NCI-H2171 (cell line): Measurements from ENCODE around the gene TNFAIP8L3.

Experiments used
- DNase-seq: peaks from one replicate; lab custom pipeline; 2025; lab: John Stamatoyannopoulos, UW

The TNFAIP8L3 gene

DNA sequence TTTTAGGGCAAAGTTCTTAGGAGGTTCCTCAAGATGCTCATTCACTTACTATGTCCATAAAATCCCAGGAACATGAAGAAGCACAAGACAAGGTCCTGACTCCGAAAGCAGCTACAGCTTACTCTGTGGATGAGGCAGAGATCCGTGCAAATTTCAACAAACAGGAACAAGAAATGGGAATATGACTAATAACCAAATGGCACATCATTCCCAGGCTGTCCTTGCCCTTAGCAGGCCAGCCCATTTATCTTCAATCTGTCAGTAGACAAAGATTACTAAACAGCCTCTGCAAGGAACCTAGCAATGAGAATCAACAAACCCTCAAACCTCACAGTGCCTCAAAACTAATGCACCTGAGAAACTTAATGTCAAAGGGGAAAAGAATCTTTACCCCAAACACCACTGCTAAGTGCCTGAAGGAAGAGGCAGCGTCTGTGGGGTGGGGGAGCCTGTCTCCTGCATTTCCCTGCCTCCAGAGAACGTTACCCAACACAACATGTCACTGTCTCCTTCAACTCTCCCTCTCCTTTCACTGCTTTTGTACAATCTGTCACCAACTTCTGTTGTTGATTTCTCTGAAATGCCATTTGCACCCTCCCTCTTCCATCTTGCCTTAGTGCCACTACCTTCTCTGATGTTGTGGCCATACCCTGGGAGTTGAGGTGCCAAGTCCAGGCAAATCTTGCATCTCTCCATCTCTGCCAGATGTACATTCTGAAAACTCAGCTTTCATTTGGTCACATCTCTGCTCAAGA lies 4.8 kb downstream of the TNFAIP8L3 start:
- DNase-seq, result no peak

DNA sequence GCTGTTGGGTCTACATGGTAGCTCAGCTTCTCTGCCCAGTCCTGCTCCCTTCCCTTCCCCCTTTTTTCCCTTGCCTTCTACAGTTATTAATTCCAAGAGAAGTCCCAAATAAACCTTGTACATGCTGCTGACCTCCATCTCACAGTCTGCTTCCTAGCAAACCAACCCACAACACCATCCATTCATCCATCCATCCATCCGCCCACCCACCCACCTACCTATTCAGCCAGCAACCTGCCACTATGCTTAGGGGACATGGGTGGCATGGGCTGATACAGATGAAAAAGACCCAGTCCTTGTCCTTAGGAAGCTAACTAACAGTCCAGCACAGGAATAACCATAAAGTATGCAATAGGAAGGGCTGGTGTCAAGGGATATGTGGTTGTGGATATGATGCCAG lies 5.7 kb downstream of the TNFAIP8L3 start:
- DNase-seq, result no peak

DNA sequence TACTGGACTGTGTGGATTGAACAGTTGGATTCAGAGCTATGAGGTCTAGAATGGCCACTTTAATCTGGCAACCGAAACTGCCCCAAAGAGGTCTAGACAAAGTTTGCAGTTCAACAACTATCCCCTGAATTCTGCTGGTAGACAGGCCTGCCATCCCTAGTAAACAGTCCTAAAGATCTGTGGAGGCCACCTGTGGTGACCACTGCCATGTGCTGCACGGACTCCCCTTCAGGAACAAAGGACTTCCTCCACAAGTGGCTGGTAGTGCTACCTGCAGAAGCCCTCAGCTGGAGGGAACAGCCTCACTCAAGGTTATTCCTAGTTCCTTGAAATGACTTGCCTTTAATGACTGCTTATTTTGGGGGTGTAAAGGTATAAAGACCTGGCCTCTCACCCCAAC lies 6.1 kb downstream of the TNFAIP8L3 start:
- DNase-seq, result no peak

- no peak for DNase-seq
These were observed 7.2 kb downstream of the TNFAIP8L3 start for GRCh38 chr15:51087513-51087912.

DNA sequence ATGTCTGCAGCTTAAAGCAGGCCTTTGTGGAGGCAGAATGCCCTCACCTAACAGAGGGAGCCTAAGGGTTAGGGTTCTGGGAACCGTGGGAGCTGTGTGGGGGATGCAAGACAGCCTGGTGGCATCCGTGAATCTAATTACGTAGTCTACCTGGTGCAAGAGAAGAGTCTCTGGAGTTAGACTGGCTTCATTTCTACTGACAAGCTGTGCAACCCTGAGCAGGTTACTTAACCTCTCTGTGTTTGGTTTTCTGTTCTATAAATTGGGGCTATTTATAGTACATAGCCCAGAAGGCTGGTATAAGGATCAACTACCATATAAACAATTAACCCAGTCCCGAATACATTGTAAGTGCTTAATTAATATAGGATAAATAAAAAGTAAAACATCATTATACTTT lies 8.3 kb downstream of the TNFAIP8L3 start:
- DNase-seq, result no peak

GRCh38 chr15:51085764-51086163 lies 8.9 kb downstream of the TNFAIP8L3 start:
- no peak for DNase-seq

DNA sequence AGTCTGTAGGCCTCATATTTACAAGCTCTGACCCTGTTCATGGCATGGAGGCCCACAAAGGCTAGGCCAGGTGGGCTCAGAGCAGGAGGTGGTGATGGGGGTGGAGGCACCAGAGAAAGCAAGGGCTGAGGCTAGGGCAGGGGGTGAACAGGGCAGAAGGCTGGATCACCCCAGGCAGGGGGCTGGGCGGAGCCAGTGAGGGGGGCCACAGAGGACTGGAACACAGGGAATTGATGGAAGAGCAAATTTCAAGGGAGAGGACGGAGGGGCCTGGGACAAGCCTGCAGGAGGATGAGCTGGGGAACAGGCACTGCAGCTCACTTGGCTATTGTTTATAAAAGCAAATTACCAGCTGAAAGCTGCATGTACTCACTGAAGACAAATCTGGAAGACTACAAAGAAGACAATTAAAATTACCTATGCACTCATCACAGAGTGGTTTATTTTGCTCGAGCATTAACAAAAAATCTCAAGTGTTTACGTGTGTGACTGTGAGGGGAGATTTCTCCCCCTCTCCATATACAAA lies 11.0 kb downstream of the TNFAIP8L3 start:
- DNase-seq, result no peak

DNA sequence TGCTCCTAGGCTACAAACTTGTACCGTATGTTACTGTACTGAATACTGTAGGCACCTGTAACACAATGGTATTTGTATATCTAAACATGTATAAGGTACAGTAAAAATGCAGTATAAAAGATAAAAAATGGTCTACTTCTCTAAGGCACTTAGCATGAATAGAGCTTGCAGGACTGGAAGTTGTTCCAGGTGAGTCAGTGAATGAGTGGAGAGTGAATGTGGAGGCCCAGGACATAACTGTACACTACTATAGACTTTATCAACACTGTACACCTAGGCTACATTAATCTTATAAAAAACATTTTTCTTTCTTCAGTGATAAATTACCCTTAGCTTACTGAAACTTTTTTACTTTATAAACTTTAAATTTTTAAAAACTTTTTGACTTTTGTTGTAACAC lies 12.5 kb downstream of the TNFAIP8L3 start:
- no peak for DNase-seq

- DNase-seq, result no peak
These were observed 14.4 kb downstream of the TNFAIP8L3 start for GRCh38 chr15:51080286-51080685.

GRCh38 chr15:51079226-51079625 lies 15.5 kb downstream of the TNFAIP8L3 start:
- no peak for DNase-seq

DNA sequence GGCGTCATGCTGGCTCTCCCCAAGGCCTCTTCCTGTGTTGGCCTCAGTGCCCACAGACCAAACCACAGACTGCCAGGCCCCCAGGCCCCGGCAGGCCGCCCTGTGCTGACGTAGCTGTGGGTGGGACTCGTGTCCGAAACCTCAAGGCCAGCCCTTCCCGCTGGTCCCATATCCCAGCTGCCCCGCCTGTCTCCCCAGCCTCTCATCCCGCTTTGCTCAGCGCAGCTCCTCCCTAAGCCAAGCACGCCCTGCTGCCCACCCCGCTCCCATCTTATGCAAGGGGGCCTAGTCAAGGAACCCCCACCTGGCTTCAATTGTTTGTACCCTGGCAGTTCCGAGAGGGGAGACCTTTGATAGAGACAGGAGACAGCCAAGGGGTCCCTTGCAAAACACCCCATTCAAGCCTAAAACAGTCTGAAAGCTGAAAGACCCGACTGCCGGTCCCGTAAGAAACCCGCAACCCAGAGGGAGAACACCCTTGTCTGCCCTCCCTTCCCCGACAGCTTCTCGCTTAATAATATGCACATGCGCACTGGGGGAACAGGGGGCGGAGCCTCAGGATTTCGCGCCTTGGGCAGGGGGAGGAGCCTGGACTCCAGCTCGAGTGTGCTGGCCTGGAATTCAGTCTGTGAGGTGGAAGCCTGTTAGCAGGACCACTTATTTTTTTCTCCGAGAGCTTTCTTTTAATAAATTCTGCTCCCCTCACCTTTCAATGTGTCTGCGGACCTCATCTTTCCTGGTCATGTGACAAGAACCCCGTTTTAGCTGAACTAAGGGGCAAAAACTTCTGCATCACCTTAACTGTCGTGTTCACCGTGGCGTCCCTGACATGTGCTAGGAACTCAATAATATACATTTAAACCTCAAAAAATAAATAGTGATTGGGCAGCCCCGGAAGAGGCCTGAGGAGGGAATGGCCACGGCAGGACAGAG lies 17.2 kb downstream of the TNFAIP8L3 start:
- no peak for DNase-seq

DNA sequence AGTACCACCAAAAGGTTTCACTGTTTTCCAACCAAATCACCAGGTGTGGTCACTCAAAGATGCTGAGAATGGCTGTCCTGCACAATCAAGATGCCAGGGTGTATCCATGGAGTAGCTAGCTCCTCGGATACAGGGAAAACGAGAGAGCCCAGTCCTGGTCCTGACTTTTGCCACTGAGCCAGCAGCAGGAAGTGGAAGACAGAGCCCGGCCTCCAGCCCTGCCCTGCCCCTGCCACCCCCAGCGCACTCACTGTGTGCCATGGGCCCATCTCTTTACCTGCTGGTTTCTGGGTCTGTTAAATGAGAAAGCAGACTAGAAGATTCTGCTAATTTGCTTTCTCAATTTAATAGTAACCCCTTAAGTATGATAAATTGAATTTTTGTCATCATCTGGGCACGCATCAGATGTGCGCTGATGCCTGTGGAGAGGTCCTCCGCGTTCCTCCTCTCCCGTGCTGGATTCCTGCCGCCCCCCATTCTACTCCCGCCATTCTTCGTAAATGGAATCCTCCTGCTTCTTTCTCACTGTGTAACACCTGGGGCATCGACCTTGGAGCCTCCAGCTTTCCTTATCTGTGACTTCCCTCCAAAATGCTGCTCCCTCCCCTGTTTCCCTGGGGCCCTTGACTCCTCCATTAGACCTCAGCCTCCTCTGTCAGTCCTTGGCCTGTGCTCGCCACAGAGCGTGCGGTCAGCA lies 18.0 kb downstream of the TNFAIP8L3 start:
- DNase-seq, result no peak

- no peak for DNase-seq
These were observed 18.7 kb downstream of the TNFAIP8L3 start for GRCh38 chr15:51075826-51076523.

- no peak for DNase-seq
These were observed 19.3 kb downstream of the TNFAIP8L3 start for GRCh38 chr15:51075364-51075763.

GRCh38 chr15:51074926-51075325 lies 19.8 kb downstream of the TNFAIP8L3 start:
- no peak for DNase-seq

- no peak for DNase-seq
These were observed 23.1 kb downstream of the TNFAIP8L3 start for GRCh38 chr15:51071578-51071977.

GRCh38 chr15:51069983-51070382 lies 24.7 kb downstream of the TNFAIP8L3 start:
- no peak for DNase-seq

DNA sequence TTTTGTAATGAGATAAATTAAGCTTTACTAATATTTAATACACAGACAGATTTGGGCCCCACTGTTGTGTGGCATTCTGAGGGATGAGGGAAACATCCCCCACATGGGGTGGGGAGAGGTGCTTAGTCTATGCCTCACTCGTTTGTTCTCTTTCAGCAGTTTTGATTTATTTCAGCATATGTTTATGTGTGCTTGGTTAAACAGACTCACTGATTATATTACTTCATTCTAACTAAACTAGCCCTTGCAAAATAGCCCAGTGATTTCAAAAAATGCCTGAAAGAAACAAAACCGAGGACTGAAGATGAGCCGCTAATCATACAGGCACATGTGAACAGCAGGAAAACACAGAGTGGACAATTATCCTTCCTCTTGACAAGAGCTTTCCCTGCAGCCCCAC lies 27.2 kb downstream of the TNFAIP8L3 start:
- no peak for DNase-seq

DNA sequence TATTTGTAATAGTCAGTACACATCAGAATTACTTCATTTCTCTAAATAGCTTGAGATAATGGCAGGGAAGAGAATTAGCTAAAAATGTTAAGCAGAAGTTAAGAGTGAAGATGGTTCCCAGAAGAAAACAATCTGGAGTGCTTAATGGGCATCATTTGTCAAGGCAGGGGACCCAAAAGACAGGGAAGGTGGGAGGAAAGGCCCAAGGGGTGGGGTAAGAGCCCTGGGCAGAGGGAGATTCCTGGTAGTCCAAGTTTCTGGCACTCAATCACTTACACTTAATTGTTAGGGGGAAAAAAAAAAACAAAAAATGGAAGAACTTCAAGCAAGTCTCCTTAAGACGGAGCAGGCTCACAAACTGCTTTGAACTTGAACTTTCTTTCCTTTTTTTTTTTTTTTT lies 28.9 kb downstream of the TNFAIP8L3 start:
- no peak for DNase-seq

DNA sequence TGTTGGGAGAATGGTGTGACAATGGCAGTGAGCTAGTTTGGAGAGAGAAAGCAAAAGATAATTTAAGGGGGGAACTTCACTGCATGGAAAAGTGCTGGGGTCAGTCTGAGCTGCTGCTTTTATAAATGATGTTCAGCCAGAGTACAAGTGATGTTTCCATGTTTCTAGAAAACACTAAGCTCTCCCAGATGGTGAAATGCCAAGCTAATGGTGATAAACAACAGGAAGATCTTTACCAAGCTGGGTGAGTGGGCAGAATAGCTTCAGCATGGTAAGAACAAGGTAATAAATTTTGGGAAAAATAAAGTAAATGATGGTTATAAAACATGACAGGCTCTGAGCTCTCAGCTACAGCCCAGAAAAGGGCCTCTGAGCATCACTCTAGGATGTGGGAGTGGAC lies 29.4 kb downstream of the TNFAIP8L3 start:
- DNase-seq, result no peak

- no peak for DNase-seq
These were observed 32.0 kb downstream of the TNFAIP8L3 start for GRCh38 chr15:51062736-51063135.
